Stimulated activated CD4-positive, alpha-beta T cell treated with anti-CD3 and anti-CD28 coated beads, Interleukin-15, amount 100 ng/mL, for 48 hours (primary cell): ENCODE data around the gene ZFP3.
"Not testable (repeated sequence)": the region's sequence is repeated elsewhere in the genome, so short reads cannot be mapped to it uniquely, and the experiment has no call there.

Experiments
- DNase-seq, 2 donors: peaks; one replicate each; pipeline ENCODE4 v3.0.0-alpha.2; 2020; ENCODE audit warnings: low read depth in 2 of 2

ZFP3 gene

GRCh38 chr17:5077781-5078105, 524 bp upstream of the ZFP3 start:
- DNase-seq, result no peak

- no peak for DNase-seq
These were observed 2.3 kb downstream of the ZFP3 start for GRCh38 chr17:5080591-5080990.

DNA sequence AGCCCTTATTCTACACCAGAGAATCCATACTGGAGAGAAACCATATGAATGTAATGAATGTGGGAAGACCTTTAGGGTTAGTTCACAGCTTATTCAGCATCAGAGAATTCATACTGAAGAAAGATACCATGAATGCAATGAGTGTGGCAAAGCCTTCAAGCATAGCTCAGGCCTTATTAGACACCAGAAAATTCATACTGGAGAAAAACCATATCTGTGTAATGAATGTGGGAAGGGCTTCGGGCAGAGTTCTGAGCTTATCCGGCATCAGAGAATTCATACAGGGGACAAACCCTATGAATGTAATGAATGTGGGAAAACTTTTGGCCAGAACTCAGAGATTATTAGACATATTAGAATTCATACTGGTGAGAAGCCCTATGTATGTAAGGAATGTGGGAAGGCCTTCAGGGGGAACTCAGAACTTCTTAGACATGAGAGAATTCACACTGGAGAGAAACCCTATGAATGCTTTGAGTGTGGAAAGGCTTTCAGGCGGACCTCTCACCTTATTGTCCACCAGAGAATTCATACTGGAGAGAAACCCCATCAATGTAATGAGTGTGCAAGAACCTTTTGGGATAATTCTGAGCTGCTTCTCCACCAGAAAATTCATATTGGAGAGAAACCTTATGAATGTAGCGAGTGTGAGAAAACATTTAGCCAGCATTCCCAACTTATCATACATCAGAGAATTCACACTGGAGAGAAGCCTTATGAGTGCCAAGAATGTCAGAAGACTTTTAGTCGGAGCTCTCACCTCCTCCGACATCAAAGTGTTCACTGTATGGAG, 14.1 kb downstream of the ZFP3 start:
- DNase-seq, result no peak

DNA sequence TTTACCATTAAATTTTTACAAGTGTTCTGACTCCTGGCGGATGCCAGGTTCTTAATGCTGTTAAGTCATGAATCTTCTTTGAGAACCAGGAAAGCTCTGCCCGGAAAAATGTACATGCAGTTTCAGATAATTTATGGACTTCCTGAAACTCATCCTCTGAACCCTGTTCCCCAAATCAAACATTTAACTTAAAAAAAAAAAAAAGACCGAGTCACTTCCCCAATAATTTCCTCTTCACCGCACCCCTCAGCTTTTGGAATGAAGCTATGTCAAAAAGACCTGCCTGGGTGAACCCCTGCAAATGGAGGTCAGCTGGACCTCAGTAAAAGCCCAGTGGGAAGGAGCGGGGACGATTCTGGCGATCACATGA, 18.4 kb downstream of the ZFP3 start:
- no peak for DNase-seq

DNA sequence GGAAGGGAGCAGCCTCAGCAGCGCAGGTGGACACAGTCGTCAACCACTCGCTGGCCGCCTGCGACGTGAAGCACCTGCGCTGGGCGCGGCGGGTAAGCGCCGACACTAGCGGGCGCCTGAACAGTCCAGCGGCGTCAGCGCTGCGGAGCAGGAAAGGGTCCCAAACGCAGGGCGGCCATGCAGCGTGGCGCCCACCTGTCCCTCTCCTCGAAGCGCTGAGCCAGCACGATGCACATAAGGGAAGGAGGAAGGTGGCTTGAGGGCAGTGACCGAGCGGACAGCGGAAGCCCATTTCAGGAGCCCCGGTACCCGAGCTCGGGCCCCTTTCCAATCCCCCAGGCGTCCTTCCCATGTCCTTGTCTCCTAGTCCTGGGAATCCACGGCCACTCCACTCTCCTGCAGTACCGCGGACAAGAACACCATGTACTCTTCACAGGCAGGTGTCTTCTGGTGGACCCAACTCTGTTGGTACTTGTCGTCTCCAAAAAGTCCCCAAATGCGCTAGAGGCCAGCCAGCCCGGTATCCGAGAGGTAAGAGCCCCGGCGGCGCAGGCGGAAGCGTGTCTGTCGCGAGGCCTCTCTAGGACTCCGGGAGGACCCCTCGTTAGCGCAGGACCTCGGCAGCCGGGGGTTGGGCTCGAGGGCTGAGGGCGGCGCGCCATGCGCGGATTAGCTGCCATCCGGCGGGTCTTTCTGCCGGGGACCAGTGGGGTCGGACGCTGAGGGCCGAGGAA, 19.0 kb downstream of the ZFP3 start:
- DNase-seq, result peak in 1 of 2 donors; percentile 19

DNA sequence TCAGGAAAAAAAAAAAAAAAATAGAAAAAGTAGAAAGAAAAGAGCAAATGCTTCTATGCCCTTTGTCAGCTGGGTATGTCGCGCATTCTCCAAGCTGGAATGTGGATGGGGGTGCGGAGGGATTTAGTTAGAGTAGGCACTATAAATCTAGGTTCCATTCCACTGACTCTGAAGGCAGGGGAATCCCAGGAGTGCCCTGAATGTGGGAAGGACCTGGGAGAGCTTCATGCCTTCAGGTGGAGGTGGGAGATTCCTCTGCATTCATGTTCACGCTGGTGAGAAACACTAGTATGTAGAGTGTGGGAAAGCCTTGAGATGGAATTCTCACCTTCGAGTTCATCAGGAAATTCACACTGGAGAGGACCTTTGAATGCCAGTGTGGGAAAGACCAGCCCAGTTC, 21.0 kb downstream of the ZFP3 start:
- DNase-seq, result no peak

GRCh38 chr17:5100832-5101231, 22.6 kb downstream of the ZFP3 start:
- DNase-seq, result no peak

DNA sequence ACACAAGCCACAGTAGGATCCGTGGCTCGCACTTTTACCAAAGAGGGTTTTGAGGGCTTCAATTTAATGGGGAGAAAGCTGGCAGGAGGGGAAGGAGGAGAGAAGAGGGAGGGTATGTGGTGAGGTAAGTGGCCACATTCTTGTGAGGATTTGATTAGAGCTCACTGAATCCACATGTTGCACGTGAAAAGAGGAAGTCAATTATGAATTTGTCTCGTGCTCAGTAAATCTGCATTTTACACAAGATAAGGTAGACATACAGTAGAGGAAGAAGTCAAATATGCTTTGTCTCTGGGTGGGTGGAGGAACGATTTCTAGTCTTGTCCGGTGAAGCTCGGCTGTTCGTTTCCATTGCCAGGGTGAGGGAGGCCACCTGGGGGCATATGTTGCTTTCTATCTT, 32.5 kb downstream of the ZFP3 start:
- no peak for DNase-seq

DNA sequence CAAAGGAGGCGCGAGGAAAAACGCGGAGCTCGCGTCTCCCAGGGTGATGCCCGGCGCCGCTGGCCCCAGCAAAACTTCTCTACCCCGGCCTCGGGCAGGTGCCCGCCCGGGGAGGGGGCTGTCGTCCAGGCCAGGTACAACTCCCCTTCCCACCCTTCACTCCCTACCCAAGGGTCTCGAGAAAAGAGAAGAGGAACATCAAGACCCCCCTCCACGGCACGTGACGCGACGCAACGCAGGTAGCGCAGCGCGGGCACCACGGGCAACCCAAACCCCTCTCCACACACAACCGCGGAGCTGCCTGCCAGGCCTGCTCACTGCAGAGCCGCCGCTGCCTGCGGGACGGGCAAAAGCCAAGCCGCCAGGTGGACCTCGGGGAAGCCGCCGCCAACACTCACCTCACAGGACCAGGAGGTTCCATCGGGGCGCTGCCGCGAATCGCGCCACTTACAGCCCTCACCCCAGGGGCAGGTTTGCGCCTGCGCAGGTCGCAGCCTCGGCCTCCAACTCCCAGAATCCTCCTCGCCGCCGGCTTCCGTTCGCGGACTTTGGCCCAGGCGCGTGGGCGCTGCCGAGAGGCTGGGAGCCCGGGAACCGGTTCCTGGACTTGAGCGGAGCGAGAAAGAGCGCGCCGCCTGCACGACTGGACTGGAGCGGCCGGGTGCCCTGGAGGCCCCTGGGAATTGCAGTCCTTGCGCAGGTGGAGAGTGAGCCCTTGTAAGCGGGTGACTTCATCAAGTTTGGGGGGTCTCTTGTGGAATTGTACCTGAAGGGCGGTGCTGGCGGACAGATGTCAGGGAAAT, 33.3 kb downstream of the ZFP3 start, which contains the start of gene ZNF232:
Gene ZNF232, minus strand, starts transcription at position 477 of the 803 bp plus-strand sequence. Its CDS starts 56 bp downstream, at position 421.
- DNase-seq, result peak; percentile 89 to 92

DNA sequence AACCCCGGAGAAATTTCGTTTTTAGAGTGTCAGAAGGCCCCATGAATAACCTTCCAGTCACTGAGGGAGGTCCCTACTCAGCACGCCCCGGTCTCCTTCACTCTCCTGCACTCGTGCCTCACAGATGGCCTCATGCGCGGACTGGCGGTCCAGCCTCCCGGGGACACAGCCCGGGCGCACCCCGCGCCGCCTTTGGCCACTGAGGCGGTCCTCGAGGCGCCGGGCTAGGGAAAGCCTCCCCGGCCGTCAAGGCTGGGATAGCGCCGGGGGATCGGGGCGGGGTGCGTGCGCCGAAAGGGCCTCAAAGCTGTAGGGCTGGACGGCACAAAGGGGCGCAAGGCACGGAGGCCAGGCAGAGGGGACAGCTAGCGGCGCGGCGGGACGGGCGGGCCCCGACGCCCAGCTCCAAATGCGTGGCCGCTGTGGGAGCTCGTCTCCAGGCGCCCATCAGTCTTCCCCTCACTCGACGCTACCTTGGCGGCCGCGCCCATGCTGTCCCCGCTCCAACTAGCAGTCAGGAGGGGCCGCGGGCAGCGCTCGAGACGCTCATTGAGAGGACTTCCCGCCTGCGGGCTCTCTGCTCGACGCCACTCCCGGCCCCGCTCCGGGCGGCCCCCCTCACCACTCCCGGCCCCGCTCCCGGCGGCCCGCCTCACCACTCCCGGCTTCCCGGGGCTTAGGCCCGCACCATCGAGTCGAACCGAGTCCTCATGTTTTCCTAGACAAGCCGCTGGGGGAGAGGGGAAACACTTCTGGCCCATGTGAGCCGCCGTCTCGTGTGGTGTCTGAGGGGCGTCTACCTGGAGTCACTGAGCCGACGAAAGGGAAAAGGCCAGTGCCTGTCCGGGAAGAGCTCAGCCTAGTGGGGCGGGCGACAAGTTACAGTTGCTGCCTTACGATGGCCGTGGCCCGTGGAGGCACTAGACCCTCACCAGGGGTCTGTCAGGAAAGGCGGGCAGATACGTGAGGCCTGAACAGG, 37.7 kb downstream of the ZFP3 start, which contains the start of gene USP6:
Gene USP6, plus strand, starts transcription at position 360 of the 979 bp plus-strand sequence. CDS start 14,336 bp downstream, outside the sequence.
- no peak for DNase-seq

GRCh38 chr17:5118219-5118618, 40.0 kb downstream of the ZFP3 start:
- DNase-seq, result no peak

DNA sequence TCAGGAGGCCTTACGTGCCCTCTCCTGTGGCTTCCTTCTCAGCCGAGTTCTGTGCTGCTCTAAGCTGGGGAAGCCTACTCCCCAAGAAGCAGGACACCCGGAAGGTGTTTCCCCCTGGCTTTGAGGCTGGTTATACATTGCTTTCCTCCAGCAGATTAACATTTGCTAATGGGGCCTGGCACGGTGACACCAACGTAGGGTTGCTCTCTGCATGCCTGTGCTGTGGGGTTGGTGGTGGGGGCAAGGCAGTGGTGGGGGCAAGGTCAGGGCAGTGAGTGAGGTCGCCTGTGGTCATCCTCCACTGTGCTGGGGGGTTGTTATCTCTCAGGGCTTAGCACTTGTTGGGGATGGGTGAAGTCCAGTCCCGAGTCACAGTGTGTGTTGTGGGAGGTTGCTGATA, 41.8 kb downstream of the ZFP3 start:
- no peak for DNase-seq

GRCh38 chr17:5120436-5121185, 42.3 kb downstream of the ZFP3 start:
- DNase-seq, result not testable (repeated sequence)

- DNase-seq, result no peak
These were observed 43.0 kb downstream of the ZFP3 start for GRCh38 chr17:5121186-5121841.

DNA sequence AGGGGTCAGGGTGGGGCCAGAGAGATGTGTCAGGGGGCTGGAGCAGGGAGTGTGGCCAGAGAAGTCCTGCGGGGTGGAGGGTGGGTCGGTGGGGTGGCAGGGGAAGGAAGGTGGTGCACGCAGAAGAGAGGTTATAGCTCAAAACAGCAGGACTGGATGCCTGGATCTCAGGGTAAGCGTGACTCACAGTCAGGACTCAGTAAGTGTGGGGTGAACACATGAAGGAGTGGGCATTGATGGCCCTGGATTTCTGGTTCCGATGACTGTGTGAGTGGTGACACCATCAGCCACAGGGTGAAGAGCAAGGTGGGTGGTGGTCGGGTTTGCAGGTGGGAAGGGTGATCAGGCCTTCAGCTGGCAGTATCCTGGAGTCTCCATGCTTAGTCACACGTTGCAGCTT, 43.8 kb downstream of the ZFP3 start:
- not testable (repeated sequence) for DNase-seq

- no peak for DNase-seq
These were observed 44.5 kb downstream of the ZFP3 start for GRCh38 chr17:5122586-5123342.

- DNase-seq, result no peak
These were observed 45.3 kb downstream of the ZFP3 start for GRCh38 chr17:5123343-5124124.

- not testable (repeated sequence) for DNase-seq
These were observed 46.0 kb downstream of the ZFP3 start for GRCh38 chr17:5124125-5124760.
